Tibial artery (tissue), 4 donors: ENCODE results near the gene TXNRD1.
"Not testable (repeated sequence)": the region's sequence is repeated elsewhere in the genome, so short reads cannot be mapped to it uniquely, and the experiment has no call there.

Experiments used
- DNase-seq, 2 donors: peaks; one replicate each; pipeline ENCODE4 v3.0.0-alpha.2; 2019
- H3K27ac ChIP-seq, 2 donors: fragments of 200-600 bp; sonication (generic) in 1 of 2; 1 replicate in 1 of 2; 2 replicates in 1 of 2; pipeline ENCODE4 v1.5.1; 2018 to 2019; ENCODE audit warnings: mild to moderate bottlenecking in 1 of 2
- H3K27me3 ChIP-seq, 2 donors: fragments of 200-600 bp; sonication (generic) in 1 of 2; one replicate each; pipeline versions ENCODE4 v1.5.1 to v1.6.0; 2016 to 2019
- H3K36me3 ChIP-seq, 3 donors: fragments of 200-600 bp; sonication (generic) in 2 of 3; one replicate each; pipeline ENCODE4 v1.5.1; 2016 to 2019; ENCODE audit warnings: mild to moderate bottlenecking in 2 of 3
- H3K4me1 ChIP-seq, 4 donors: fragments of 200-600 bp; sonication (generic) in 2 of 4; 1 replicate in 3 of 4; 2 replicates in 1 of 4; pipeline ENCODE4 v1.5.1; 2016 to 2019
- H3K4me3 ChIP-seq, 2 donors: fragments of 200-600 bp; sonication (generic) in 1 of 2; 1 replicate in 1 of 2; 2 replicates in 1 of 2; pipeline ENCODE4 v1.5.1; 2018 to 2019; ENCODE audit warnings: mild to moderate bottlenecking in 2 of 2
- H3K9me3 ChIP-seq, 3 donors: fragments of 200-600 bp; sonication (generic) in 1 of 3; one replicate each; pipeline ENCODE4 v1.5.1; 2016 to 2019
- CTCF ChIP-seq, 2 experiments: fragments of 200-600 bp in 1 of 2; fragments of 450-650 bp in 1 of 2; IDR thresholded peaks; one replicate each; pipeline ENCODE4 v1.5.1; 2017 to 2019; ENCODE audit warnings: antibody characterized with exemption in 2 of 2, mild to moderate bottlenecking in 1 of 2, moderate library complexity in 1 of 2
- intact Hi-C: fragments of 100-400 bp; cut with DNase I; formaldehyde crosslinking; loops from one replicate; pipeline ENCODE4 v1.15.0; 2023; ENCODE audit warnings: low total_unique reads

TXNRD1 gene

GRCh38 chr12:104320627-104321024 lies 105.0 kb downstream of the TXNRD1 start:
- no peak for DNase-seq
- Histone ChIP-seq H3K9me3 (no peaks in the 10 kb centered on the region), H3K4me3 (no peak overlapping the region), H3K27me3 (no peaks in the 10 kb centered on the region), H3K4me1 (peaks cover 0 to 4% (median 0%) of the 10 kb centered on the region in 4 donors), H3K27ac (no peak overlapping the region), H3K36me3 (peaks cover 86 to 90% (median 89%) of the 10 kb centered on the region in 3 donors)
- intact Hi-C loops: no loop called here
- TF ChIP-seq CTCF (IDR thresholded peaks at IDR 0.05): no peak

GRCh38 chr12:104321949-104322348 lies 106.4 kb downstream of the TXNRD1 start:
- no peak for TF ChIP-seq CTCF (IDR thresholded peaks at IDR 0.05)
- no peaks in the 10 kb centered on the region for H3K9me3 ChIP-seq
- H3K36me3 ChIP-seq: peaks cover 86 to 90% (median 89%) of the 10 kb centered on the region in 3 donors
- H3K4me1 ChIP-seq: peaks cover 0 to 4% (median 0%) of the 10 kb centered on the region in 4 donors
- no peak for DNase-seq
- H3K27ac ChIP-seq: no peak overlapping the region
- intact Hi-C loops: no loop called here
- no peaks in the 10 kb centered on the region for H3K27me3 ChIP-seq
- no peak overlapping the region for H3K4me3 ChIP-seq

- DNase-seq, H3K4me3 ChIP-seq, H3K9me3 ChIP-seq, H3K27me3 ChIP-seq, intact Hi-C loops, H3K4me1 ChIP-seq, H3K27ac ChIP-seq: not testable (repeated sequence)
- peaks cover 86 to 90% (median 89%) of the 10 kb centered on the region in 3 donors for H3K36me3 ChIP-seq
Measured at GRCh38 chr12:104322533-104322932, 107.0 kb downstream of the TXNRD1 start.

GRCh38 chr12:104323899-104324298 lies 108.3 kb downstream of the TXNRD1 start:
- intact Hi-C loops: no loop called here
- no peaks in the 10 kb centered on the region for H3K4me1 ChIP-seq
- no peaks in the 10 kb centered on the region for H3K9me3 ChIP-seq
- DNase-seq: no peak
- H3K36me3 ChIP-seq: peaks cover 86 to 89% (median 89%) of the 10 kb centered on the region in 3 donors
- H3K27ac ChIP-seq: no peak overlapping the region
- no peak for TF ChIP-seq CTCF (IDR thresholded peaks at IDR 0.05)
- H3K4me3 ChIP-seq: no peak overlapping the region
- no peaks in the 10 kb centered on the region for H3K27me3 ChIP-seq

- H3K36me3 ChIP-seq: peaks cover 79 to 84% (median 83%) of the 10 kb centered on the region in 3 donors
- DNase-seq, H3K4me3 ChIP-seq, H3K27me3 ChIP-seq, H3K9me3 ChIP-seq, intact Hi-C loops, H3K27ac ChIP-seq, H3K4me1 ChIP-seq: not testable (repeated sequence)
Measured at GRCh38 chr12:104328278-104328677, 112.7 kb downstream of the TXNRD1 start.

- Histone ChIP-seq H3K9me3 (no peaks in the 10 kb centered on the region), H3K27ac (no peak overlapping the region), H3K36me3 (peaks cover 81 to 87% (median 82%) of the 10 kb centered on the region in 3 donors), H3K4me1 (no peaks in the 10 kb centered on the region), H3K27me3 (no peaks in the 10 kb centered on the region), H3K4me3 (no peak overlapping the region)
- intact Hi-C loops: no loop called here
- no peak for TF ChIP-seq CTCF (IDR thresholded peaks at IDR 0.05)
- no peak for DNase-seq
Measured at GRCh38 chr12:104328790-104329189, 113.2 kb downstream of the TXNRD1 start.
